ENCODE measurements around the gene ESRRA. TPM values are rescaled to one million over a fixed set of nuclear protein-coding genes. Genes with fewer than 3 reads are reported as not detected.

ESRRA gene
- polyA plus RNA-seq, 2 of the 4 experiments (the other 2 are of a cell fraction): 15.2 to 35.5 TPM

DNA sequence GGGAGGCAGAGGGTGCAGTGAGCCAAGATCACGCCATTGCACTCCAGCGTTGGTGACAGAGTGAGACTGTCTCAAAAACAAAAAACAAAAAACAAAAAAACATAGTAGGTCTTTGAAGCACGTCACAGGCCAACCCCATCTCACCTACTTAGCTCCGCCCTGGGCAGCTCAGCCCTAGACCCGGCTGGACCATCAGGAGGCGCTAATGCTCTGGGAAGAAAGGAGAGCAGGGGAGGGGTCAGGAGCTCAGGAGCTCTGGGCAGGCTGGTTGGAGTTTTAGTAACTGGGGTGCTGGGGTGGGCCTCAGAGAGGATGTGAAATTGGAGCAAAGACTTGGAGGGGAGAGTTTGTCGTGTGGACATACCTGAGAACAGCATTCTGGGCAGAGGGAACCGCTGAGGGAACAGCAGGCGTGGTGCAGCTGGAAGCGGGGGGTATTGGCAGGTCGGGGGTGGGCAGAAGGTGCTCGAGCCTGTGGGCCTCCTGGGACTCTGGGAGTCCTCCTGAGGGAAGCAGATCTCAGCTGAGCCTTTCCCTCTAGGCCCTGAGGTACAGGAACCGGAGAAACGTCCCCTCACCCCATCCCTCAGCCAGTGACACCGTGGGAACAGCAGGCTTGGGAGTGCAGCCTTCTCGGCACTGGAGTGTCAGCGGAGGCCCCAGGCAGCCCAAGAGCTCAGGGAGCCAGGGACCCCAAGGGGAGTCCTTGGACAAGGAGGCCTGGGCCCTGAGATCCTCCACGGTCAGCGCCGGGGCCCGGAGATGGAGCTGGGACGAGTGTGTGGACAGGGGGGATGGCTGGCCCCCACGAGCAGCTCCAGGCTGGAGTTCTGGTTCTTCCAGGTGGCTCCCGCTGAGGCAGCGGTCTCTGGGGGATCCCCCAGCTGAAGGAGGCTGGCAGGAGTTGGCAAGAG is 51.4 kb downstream of the ESRRA start (continued):
- TF ChIP-seq, protein P1, sequence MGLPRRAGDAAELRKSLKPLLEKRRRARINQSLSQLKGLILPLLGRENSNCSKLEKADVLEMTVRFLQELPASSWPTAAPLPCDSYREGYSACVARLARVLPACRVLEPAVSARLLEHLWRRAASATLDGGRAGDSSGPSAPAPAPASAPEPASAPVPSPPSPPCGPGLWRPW (IDR thresholded peaks at IDR 0.05): no peak
- TF ChIP-seq JUN (IDR thresholded peaks at IDR 0.05) (no peak), CEBPB (IDR thresholded peaks at IDR 0.05) (no peak), MYC (IDR thresholded peaks at IDR 0.05; ENCODE audit: borderline replicate concordance, low read length) (no peak), RAD21 (conservative IDR thresholded peaks at IDR 0.05 in 1 of 2, IDR thresholded peaks at IDR 0.05 in 1 of 2) (peak; percentile 38 to 69; a peak in 4 of 5 replicates)

DNA sequence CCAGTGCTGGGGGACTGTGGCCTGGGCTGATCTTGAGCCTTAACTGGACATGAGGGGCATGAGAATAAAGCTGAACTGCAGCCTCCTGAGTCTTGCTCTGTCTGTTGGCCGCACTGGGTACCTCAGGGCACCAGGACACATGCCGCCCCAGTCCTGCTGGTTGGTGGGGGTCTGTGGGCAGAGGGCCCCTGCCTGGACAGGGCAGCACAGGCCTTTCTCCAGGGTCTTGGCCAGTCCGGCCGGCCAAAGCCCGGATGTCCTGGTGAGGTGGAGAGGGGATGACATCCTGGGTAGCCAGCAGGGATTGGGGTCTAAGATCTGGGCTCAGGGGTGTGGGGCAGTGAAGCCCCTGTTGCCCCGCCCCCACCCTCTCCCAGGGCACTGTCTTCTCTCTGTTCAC is 52.1 kb downstream of the ESRRA start:
- no peak for DNase-seq (ENCODE audit: low read depth in 1 of 2, low spot score in 1 of 2)
- Histone ChIP-seq H3K4me1 (peaks cover 50% of the 10 kb centered on the region), H3K4me3 (no peak overlapping the region), H3K4me2 (peak overlapping the region; percentile 87), H3K9me3 (no peaks in the 10 kb centered on the region), H3K27ac (peak overlapping the region; percentile 61 to 98)
- CTCF ChIA-PET: interaction anchor here (1.0 to 33.9 kb wide), 14 partner anchors 8 to 294 kb away, joined by 3 to 996 read pairs (median 5); partner anchors contain the start of genes CATSPERZ, CCDC88B, ESRRA and PRDX5
- WGBS (ENCODE audit: missing lambda C conversion rate): 65% methylated on average over 5 of the region's 6 CpGs
- POLR2A ChIA-PET: interaction anchor here (0.5 to 4.6 kb wide), 3 partner anchors 15 to 56 kb away, joined by 3 to 50 read pairs (median 7); partner anchors contain the start of genes PRDX5 and TRMT112
- no peak for FAIRE-seq
- ATAC-seq: no peak
- TF ChIP-seq FOSB (CRISPR knock-in tag; IDR thresholded peaks at IDR 0.05) (no peak), KDM1A (IDR thresholded peaks at IDR 0.05; ENCODE audit: low read depth) (no peak)

DNA sequence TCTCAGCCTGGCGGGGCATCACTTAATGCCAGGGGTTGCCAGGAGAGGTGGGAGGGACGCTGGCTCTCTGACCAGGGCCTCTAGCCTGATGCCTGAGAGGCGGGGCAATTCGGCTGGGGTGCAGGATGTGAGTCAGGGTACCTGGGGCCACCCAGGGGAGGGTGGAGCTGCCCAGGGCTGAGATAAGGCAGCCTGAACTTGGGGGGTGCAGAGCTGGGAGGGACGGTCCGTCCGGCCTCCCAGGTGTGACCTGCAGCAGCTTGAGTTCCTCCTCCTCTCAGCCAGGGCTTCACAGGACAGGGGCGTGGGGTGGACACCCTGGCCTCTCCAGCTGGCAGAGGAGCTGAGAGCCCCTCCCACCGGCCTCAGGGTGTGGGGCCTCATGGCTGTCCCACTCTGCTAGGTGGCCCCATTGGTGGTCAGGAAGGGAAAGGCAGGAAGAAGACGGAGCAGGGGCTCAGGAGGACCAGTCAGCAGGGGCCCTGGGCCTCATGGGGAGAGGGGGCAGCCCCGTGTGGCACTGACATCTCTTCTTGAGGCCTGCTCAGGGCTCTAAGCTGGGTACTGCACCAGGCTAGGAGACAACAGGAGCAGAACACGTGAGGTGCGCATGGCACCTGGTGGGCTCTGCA is 52.7 kb downstream of the ESRRA start:
- no peak for FAIRE-seq
- 23% methylated on average over 6 of the region's 13 CpGs for WGBS (ENCODE audit: missing lambda C conversion rate)

More for the DNA sequence above, 52.7 kb downstream of the ESRRA start:
- ChIA-PET CTCF (interaction anchor here (0.6 to 33.9 kb wide), 11 partner anchors 9 to 307 kb away, joined by 3 to 996 read pairs (median 10); partner anchors contain the start of genes CATSPERZ, CCDC88B, ESRRA and PRDX5), POLR2A (interaction anchor here (0.5 to 4.6 kb wide), 2 partner anchors 40 to 57 kb away, joined by 3 to 50 read pairs; partner anchors contain the start of genes PRDX5 and TRMT112)
- H3K4me2 ChIP-seq: peak overlapping the region; percentile 87
- no peaks in the 10 kb centered on the region for H3K9me3 ChIP-seq
- peak overlapping the region; percentile 73 for H3K4me3 ChIP-seq
- DNase-seq (ENCODE audit: low read depth in 1 of 2, low spot score in 1 of 2): peak; percentile 56 to 58
- H3K4me1 ChIP-seq: peaks cover 50% of the 10 kb centered on the region
- peak; percentile 27 to 52 for ATAC-seq
- TF ChIP-seq NFE2L2 (conservative IDR thresholded peaks at IDR 0.05; ENCODE audit: low read length): no peak
- TF ChIP-seq CBX2 (IDR thresholded peaks at IDR 0.05; ENCODE audit: borderline replicate concordance, low read depth): no peak
- TF ChIP-seq, protein P2, sequence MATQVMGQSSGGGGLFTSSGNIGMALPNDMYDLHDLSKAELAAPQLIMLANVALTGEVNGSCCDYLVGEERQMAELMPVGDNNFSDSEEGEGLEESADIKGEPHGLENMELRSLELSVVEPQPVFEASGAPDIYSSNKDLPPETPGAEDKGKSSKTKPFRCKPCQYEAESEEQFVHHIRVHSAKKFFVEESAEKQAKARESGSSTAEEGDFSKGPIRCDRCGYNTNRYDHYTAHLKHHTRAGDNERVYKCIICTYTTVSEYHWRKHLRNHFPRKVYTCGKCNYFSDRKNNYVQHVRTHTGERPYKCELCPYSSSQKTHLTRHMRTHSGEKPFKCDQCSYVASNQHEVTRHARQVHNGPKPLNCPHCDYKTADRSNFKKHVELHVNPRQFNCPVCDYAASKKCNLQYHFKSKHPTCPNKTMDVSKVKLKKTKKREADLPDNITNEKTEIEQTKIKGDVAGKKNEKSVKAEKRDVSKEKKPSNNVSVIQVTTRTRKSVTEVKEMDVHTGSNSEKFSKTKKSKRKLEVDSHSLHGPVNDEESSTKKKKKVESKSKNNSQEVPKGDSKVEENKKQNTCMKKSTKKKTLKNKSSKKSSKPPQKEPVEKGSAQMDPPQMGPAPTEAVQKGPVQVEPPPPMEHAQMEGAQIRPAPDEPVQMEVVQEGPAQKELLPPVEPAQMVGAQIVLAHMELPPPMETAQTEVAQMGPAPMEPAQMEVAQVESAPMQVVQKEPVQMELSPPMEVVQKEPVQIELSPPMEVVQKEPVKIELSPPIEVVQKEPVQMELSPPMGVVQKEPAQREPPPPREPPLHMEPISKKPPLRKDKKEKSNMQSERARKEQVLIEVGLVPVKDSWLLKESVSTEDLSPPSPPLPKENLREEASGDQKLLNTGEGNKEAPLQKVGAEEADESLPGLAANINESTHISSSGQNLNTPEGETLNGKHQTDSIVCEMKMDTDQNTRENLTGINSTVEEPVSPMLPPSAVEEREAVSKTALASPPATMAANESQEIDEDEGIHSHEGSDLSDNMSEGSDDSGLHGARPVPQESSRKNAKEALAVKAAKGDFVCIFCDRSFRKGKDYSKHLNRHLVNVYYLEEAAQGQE (IDR thresholded peaks at IDR 0.05): no peak
- TF ChIP-seq HOXA7 (CRISPR knock-in tag; IDR thresholded peaks at IDR 0.05): no peak
- TF ChIP-seq, protein P3, sequence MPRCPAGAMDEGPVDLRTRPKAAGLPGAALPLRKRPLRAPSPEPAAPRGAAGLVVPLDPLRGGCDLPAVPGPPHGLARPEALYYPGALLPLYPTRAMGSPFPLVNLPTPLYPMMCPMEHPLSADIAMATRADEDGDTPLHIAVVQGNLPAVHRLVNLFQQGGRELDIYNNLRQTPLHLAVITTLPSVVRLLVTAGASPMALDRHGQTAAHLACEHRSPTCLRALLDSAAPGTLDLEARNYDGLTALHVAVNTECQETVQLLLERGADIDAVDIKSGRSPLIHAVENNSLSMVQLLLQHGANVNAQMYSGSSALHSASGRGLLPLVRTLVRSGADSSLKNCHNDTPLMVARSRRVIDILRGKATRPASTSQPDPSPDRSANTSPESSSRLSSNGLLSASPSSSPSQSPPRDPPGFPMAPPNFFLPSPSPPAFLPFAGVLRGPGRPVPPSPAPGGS (IDR thresholded peaks at IDR 0.05): no peak
- TF ChIP-seq POLR2A (IDR thresholded peaks at IDR 0.05; ENCODE audit: low read length): peak; percentile 12; the same call in 1 of the 2 replicates
- TF ChIP-seq, protein P4, sequence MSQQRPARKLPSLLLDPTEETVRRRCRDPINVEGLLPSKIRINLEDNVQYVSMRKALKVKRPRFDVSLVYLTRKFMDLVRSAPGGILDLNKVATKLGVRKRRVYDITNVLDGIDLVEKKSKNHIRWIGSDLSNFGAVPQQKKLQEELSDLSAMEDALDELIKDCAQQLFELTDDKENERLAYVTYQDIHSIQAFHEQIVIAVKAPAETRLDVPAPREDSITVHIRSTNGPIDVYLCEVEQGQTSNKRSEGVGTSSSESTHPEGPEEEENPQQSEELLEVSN (IDR thresholded peaks at IDR 0.05; ENCODE audit: borderline replicate concordance, low read depth): no peak
- TF ChIP-seq, protein P5, sequence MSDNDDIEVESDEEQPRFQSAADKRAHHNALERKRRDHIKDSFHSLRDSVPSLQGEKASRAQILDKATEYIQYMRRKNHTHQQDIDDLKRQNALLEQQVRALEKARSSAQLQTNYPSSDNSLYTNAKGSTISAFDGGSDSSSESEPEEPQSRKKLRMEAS (IDR thresholded peaks at IDR 0.05): peak; percentile 33; the same call in 1 of the 2 replicates
- no peak for TF ChIP-seq TFCP2L1 (CRISPR knock-in tag; IDR thresholded peaks at IDR 0.05)
- TF ChIP-seq EHMT2 (IDR thresholded peaks at IDR 0.05; ENCODE audit: low read depth): no peak
- no peak for TF ChIP-seq EHF (CRISPR knock-in tag; IDR thresholded peaks at IDR 0.05)
- H3K27ac ChIP-seq: peak overlapping the region; percentile 86 to 98

All from A549 (cell line).